Fibroblast of skin of left quadriceps (primary cell): ENCODE data around the gene CCDC124.
A peak's percentile ranks its signal among the peaks of the same experiment; 100 is the strongest.
"Not testable (repeated sequence)": the region's sequence is repeated elsewhere in the genome, so short reads cannot be mapped to it uniquely, and the experiment has no call there.

Experiments used
- DNase-seq, 2 experiments: peaks; one replicate each; pipeline ENCODE4 v3.0.0-alpha.2; 2013; ENCODE audit warnings: low read depth in 2 of 2

Gene CCDC124

DNA sequence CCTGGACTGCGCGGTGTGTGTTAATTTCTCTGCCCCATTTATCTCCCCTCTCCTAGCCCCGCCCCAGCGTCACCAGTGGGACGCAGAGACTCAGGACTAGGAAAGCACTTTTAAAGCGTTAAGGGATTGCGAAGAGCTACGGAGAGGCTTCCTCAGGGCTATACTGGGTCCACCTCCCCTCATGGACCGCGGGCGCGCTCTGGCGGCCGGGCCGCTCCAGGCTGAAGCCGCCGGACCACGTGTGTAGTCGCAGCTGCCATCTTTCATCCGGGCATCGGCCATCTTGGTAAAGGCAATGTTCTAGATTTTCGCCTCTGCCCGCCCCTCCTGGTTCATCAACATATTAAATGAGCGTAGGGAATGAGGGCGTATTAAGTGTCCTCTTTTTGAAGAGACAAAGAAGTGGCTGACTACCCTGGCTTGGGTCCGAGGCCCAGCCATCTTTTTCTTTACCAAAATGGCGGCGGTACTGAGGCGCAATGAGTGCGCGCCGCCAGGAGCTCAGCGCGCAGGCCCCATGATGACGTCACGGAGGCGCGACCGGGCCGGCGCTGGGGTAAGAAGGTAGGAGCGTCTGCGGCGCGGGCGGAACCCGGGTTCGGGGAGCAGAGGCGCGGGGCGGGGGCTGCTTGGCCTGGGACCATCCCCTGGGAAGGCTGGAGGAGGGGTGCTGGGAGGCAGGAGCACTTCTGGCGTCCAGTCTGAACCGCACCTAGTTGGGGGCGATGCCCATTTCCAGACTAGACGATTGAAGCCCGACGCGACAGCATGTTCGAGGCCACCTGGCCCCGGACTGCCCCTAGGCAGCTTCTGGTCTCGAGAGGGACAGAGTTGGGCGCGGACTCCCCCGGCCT, at the start of gene CCDC124:
CCDC124 (plus strand) TSS at position 531 of the 854 bp plus-strand sequence. CDS start 3,406 bp downstream, outside the sequence.
- peak; percentile 77 to 81 for DNase-seq

DNA sequence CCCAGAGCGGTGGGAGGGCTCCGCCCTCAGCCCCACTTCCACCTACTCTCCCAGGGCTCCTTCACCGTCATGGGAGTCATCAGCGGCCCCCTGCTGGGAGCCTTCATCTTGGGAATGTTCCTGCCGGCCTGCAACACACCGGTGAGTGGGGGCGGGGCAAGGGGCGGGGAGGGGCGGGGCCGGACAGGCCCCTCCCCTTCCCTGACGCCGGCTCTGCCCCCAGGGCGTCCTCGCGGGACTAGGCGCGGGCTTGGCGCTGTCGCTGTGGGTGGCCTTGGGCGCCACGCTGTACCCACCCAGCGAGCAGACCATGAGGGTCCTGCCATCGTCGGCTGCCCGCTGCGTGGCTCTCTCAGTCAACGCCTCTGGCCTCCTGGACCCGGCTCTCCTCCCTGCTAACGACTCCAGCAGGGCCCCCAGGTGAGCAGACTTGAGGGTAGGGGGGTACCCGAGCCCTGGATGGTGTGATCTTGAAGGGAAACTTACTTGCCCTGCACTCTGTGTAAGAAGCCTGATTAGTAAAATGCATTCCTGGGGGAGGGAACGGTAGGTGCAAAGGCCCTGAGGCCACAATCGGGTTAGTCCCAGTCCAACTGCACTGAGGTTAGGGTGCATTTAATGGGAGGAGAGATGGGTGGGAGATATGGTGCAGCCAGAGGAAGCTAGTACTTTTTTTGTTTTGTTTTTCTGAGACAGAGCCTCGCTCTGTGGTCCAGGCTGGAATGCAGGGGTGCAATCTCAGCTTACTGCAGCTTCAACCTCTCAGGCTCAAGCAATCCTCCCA, 49.0 kb upstream of the CCDC124 start:
- DNase-seq: no peak

DNA sequence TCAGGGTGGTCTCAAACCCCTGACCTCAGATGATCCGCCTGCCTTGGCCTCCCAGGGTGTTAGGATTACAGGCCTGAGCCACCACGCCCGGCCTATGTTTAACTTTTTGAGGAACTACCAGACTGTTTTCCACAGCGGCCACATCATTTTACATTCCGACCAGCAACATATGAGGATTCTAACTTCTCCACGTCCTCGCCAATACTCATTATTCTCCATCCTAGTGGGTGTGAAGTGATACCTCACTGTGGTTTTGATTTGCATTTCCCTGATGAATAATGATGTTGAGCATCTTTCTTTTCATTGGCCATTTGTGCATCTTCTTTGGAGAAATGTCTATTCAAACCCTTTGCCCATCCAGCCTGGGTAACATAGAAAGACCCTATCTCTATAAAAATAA, 46.3 kb upstream of the CCDC124 start:
- DNase-seq: no peak

DNA sequence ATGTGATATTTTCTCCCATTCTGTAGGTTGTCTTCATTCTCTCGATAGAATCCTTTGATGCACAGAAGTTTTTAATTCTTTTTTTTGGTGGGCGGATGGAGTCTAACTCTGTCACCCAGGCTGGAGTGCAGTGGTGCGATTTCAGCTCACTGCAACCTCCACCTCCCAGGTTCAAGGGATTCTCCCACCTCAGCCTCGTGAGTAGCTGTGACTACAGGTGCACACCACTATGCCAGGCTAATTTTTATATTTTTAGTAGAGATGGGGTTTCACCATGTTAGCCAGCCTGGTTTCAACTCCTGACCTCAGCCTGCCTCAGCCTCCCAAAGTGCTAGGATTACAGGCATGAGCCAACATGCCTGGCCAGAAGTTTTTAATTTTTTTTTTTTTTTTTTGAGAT, 45.6 kb upstream of the CCDC124 start:
- DNase-seq: not testable (repeated sequence)

DNA sequence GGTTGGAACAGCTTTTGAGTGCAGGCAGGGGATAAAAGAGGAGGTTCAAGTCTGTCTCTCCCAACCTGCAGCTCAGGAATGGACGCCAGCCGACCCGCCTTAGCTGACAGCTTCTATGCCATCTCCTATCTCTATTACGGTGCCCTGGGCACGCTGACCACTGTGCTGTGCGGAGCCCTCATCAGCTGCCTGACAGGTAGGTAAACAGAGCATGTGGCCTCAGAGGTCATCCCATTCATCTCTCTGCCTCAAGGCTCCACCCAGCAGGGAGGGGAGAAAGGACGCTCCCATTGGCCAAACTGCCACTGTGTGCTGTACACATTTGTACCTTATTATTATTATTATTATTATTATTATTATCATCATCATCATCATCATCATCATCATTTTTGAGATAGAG, 44.6 kb upstream of the CCDC124 start:
- DNase-seq: no peak

GRCh38 chr19:17889609-17890214, 43.1 kb upstream of the CCDC124 start:
- DNase-seq: peak in 1 of 2 experiments; percentile 11

DNA sequence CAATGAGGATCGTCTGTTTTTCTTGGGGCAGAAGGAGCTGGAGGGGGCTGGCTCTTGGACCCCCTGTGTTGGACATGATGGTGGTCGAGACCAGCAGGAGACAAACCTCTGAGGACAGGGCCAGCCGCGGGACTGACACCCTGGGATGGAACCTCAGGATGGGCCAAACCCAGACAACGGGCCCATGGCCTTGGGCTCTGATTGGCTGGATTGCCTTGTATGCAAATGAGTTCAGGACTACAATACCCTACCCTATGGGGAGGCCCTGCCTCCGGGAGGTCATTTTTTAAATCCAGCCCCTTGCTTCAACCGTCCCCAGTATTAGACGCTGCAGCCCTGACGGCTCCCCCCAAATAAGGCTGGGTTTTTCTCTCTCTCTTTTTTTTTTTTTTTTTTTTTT, 39.0 kb upstream of the CCDC124 start:
- DNase-seq: no peak

GRCh38 chr19:17902701-17903100, 30.1 kb upstream of the CCDC124 start:
- peak; percentile 28 to 38 for DNase-seq

GRCh38 chr19:17908244-17908643, 24.6 kb upstream of the CCDC124 start:
- no peak for DNase-seq

DNA sequence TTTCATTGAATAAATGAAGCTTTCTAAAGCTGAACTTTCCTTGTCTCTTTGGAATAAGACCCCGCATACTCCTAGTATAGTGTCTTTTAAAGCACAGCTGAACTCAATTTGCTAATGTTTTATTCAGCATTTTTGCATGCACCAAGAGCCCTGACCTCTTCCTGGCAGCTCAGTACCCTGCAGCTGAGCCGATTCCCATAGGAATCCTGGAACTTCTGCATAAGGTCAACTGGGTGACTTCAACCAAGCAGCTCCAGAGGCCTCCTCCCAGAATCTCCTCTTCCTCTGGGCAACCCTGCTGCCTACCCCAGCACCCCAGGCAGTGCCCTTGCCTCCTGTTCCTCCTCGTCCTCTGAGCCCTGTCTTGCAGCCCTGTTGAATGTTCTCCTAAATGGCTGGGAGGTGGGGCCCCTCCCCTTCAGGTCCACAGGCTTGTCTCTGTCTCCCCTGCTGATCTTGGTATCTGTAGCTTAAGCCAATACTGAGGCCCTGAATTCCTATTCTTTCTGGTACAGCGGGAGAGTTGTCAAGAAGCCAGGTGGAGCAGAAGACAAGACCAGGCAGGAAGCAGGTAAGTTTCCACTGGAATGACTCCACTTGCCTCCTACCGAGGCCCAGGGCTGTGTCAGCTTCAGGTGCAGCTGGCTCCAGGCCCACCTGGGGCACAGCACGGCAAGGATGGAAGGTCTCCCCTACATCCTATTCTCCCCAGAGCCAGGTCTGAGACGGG, 23.6 kb upstream of the CCDC124 start:
- DNase-seq: no peak

- no peak for DNase-seq
Measured at GRCh38 chr19:17910791-17911360, 21.9 kb upstream of the CCDC124 start.

- DNase-seq: no peak
Measured at GRCh38 chr19:17915940-17916593, 16.7 kb upstream of the CCDC124 start.

- not testable (repeated sequence) for DNase-seq
Measured at GRCh38 chr19:17918151-17918550, 14.7 kb upstream of the CCDC124 start.

DNA sequence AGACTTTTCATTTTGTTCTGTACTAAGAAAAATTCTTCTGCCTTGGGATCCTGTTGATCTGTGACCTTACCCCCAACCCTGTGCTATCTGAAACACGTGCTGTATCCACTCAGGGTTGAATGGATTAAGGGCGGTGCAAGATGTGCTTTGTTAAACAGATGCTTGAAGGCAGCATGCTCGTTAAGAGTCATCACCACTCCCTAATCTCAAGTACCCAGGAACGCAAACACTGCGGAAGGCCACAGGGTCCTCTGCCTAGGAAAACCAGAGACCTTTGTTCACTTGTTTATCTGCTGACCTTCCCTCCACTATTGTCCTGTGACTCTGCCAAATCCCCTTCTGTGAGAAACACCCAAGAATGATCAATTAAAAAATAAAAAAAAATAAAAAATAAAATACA, 13.7 kb upstream of the CCDC124 start:
- not testable (repeated sequence) for DNase-seq

GRCh38 chr19:17920527-17920926, 12.3 kb upstream of the CCDC124 start:
- no peak for DNase-seq

DNA sequence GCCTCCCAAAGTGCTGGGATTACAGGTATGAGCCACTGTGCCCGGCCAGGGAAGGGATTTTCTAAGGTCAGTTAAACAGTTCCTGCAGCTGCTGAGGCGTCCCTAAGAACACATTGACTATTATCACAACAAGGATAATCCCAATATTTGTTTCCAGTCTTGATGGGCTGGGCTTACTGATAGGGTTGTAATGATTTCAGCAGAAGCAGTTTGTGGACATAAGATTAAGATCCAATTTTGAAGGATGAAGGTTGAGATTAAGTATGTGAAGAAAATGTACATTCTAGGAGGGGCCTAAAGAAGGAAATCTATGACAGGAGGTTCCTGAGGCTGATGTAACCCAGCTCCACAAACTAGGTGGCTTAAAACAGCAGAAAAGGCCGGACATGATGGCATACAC, 10.7 kb upstream of the CCDC124 start:
- DNase-seq: no peak

GRCh38 chr19:17926044-17926443, 6.8 kb upstream of the CCDC124 start:
- DNase-seq: no peak

GRCh38 chr19:17929056-17929455, 3.8 kb upstream of the CCDC124 start:
- no peak for DNase-seq

DNA sequence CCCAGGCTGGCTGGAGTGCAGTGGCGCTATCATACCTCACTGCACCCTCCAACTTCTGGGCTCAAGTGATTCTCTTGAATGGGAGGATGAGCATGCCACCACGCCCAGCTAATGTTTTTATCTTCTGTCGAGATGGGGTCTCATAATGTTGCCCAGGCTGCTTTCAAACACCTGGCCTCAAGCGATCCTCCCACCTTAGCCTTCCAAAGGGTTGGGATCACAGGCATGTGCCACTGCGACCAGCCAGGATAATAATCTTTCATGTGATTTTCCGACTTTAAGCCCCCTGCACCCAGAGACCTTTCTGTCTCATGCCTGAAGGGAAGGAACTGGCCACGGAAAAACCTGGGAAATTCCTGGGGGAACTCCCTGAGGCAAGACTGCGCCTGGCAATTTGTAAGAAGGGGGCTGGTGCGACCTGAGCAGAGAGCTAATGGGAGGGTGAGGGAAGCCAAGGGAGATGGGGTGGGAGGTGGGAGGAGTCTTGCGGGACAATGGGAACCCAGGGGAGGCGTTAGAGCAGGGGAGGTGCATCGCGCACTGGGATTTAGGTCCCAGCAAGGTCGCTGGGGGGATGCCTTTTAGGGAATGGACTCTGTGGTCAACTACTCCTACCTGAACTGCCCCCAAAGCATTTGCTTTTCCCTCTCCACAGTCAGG, 1.2 kb upstream of the CCDC124 start:
- no peak for DNase-seq

GRCh38 chr19:17933414-17934129, 757 bp downstream of the CCDC124 start:
- no peak for DNase-seq
